Measurements from ENCODE around the gene NAB1.

GRCh38 chr2:190717764-190718651, 69.1 kb downstream of the NAB1 start:
- no peak for TF ChIP-seq REST (IDR thresholded peaks at IDR 0.05; ENCODE audit: insufficient replicate concordance, low read depth)
- TF ChIP-seq, protein P1, sequence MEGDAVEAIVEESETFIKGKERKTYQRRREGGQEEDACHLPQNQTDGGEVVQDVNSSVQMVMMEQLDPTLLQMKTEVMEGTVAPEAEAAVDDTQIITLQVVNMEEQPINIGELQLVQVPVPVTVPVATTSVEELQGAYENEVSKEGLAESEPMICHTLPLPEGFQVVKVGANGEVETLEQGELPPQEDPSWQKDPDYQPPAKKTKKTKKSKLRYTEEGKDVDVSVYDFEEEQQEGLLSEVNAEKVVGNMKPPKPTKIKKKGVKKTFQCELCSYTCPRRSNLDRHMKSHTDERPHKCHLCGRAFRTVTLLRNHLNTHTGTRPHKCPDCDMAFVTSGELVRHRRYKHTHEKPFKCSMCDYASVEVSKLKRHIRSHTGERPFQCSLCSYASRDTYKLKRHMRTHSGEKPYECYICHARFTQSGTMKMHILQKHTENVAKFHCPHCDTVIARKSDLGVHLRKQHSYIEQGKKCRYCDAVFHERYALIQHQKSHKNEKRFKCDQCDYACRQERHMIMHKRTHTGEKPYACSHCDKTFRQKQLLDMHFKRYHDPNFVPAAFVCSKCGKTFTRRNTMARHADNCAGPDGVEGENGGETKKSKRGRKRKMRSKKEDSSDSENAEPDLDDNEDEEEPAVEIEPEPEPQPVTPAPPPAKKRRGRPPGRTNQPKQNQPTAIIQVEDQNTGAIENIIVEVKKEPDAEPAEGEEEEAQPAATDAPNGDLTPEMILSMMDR (IDR thresholded peaks at IDR 0.05; ENCODE audit: insufficient read depth, low read length) = no peak

All from HL-60 (cell line).